ENCODE results near the gene CDC14C.
"Not testable (repeated sequence)": the region's sequence is repeated elsewhere in the genome, so short reads cannot be mapped to it uniquely, and the experiment has no call there.

Gene CDC14C

DNA sequence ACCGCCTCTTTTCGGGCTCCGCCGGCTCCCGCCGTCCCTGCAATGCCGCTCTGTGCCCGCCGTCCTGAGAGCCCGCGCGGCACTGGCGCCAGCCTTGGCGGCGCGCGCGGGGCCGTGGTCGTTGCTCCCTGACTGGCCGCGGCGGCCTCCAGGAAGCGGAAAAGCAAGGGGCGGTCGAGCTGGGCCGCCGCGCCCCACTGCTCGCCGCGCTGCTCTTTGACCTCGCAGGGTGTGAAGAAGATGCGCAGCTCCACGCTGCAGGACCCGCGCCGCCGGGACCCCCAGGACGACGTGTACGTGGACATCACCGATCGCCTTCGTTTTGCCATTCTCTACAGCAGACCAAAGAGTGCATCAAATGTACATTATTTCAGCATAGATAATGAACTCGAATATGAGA is at the start of gene CDC14C:
CDC14C (plus strand) TSS at position 115 of the 400 bp plus-strand sequence; CDS start at position 241, 126 bp downstream.
- no peak for DNase-seq (ENCODE audit: low spot score)

DNA sequence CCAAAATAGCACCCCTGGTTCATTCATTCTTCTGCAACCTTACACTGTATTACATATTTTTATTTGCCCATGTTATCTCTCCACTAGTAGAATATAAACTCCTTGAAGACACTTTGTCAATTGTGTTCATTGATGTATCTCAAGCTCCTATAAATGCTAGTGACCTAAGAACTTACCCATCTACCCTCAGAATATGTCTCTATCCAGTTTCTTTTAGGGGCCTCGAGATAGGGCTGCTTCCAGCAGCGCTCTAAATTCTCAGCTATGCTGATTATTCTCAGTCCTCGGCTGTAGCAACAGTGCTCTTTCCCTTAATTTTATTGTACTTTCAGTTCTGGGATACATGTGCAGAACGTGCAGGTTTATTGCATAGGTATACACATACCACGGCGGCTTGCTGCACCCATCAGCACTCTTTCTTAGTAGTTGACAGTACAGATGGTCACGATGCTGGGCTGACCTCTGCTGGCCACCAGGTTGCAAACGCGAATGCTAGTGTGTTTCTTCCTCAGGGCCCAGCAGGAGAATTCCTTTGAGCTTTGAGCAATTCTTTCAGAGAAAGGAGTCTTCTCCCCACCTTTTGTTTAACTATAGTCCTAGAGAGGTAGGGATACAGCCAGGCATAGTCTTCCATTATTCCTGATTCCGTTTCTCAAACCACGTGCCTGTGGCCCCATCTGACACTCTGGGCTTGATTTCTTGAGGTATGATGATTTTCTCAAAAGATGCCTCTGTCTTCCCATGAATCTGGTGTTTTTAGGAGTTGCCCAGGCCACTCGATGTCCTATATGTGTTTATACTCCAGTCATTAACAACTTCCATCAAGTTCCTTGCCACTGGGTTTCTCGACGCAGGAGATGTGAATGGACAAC is 49.1 kb upstream of the CDC14C start:
- no peak for DNase-seq (ENCODE audit: low spot score)

DNA sequence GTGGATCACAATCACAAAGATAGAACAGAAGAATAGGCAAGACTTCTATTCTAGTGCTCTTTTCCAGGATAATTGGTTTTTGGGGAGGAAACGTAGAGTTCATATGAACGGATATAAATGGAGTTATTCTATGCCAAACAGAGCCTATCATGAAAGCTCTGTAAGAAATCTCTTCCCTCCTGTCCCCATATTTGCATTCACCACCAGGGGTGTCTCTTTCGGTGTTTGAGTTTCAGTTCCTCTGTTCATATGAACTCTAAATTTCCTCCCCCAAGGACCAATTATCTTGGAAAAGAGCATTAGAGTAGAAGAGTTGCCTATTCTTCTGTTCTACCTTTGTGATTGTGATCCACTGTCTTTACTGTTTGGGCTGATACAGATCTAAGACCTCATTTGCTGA is 48.3 kb upstream of the CDC14C start:
- DNase-seq (ENCODE audit: low spot score) = no peak

DNA sequence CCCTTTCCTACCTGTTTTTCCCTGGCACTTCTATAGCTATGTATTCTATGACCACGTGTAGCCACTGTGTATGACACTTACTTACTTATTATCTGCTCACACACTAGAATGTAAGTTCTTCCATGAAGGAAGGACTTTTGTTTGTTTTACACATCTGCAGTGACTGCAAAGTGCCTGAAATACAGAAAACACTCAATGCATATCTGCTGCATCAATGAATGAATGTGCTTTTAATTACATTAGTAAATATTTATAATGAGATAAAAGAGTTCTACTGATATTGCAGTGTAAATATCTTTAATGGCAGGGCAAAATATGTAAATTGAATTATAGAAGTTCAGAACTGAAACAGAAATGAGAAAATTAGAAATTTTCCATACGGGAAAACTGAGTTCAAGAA is 43.5 kb upstream of the CDC14C start:
- DNase-seq (ENCODE audit: low spot score) = no peak

DNA sequence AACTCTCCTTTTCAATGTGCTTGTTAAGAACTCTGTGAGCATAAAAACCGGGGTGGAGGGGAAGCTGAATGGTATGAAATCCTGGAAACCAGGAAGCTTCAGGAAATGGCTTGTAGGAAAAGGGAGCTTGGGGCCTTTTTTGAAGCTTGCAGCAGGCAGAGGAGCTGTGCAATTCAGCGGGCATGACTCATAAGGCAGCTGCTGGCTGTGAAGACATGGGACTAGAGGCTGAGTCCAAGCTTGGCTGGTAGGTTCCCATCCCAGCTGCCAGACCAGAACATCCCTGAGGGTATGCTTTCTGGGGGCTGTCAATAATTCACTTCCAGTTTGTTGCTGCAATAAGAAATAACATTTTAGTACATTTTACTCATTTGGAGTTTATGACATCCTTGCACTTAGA is 36.8 kb upstream of the CDC14C start:
- DNase-seq (ENCODE audit: low spot score) = no peak

DNA sequence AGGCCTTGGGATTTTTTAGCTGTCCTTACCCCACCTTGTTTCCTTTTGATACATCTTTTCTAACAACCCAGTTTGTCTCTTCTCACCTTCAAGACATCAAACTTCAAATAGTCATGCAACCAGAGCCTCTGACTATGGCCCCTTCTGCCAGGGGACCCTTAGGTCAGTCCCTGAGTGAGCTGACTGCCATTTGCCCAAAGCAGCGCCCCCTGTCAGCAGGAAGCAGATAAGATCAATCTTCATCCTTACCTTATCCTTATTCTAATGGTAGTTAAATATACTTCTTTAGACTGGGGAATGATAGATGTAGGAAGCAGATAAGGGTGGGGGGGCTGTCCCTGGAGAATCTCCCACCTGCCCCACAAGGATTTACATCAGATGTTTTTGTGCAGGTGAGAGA is 29.8 kb upstream of the CDC14C start:
- DNase-seq (ENCODE audit: low spot score) = no peak

DNA sequence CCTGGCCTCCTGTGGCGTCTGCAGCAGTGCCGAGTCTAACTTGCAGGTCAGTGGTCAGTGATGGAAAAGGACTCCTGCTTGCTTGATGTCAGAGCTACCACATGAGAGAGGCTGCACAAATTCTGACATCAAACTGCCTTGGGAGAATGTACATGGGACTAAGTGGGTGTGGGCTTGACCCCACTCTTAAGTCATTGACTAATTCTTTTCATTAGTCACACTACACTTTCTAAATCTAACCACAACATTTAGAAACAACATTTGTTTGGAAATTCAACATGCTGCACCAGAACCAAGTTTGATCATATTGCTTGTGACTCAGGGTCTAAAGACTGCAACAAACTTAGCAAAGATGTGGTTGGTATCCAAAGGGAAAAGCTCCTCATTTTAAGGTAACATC is 24.4 kb upstream of the CDC14C start:
- no peak for DNase-seq (ENCODE audit: low spot score)

DNA sequence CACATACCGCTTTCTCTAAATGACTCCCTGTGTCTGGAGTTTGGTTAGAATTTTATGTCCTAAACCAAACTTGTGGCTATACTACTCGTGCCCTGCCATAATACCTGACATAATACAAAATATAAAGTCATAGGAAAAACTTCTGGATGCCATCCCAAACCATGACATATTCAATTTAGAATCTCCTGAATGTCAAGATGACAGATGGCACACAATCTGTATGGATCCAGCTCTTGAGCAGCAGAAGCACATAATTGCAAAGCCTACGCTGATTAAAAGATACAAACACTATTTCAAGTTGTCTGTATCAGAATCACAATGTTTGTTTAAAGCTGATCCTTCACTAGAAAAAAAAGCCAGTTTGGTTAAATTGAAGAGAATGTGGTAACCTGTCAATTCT is 22.4 kb upstream of the CDC14C start:
- DNase-seq (ENCODE audit: low spot score) = no peak

DNA sequence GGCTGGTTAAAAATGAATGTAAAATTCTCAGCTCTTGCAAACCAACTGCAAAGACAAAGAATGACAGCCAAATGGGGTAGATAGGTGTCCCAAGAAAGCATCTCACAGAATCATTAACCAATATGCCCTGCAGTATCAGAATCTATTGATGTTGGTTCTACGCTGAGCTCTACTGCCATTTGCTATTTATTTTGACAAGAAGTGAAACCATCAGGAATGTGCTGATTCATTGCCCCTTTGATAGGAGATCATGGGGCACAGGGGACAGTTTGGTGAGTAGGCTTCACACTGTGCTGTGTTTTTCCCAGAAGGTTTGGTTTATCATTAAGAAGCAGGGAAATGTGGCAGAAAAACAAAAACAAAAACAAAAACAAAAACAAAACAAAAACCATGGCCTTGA is 19.4 kb upstream of the CDC14C start:
- no peak for DNase-seq (ENCODE audit: low spot score)

DNA sequence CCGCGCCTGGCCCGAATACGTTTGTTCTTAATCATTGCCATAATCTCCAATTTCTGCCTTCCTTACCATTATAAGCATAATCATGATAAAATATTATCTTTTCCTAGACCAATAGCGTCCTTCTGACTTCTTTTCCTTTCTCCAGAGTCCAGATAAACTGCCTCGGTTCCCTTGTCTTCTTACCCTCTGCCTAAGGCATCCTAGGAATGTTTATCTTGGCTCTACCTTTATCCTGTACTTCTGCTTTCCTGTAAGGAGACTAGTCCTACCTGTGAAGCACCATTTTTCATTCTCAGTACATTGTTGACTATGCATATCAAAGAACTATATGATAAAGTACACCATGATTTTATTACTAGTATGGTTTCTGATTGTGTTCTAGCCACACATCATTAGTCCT is 18.7 kb upstream of the CDC14C start:
- not testable (repeated sequence) for DNase-seq (ENCODE audit: low spot score)

DNA sequence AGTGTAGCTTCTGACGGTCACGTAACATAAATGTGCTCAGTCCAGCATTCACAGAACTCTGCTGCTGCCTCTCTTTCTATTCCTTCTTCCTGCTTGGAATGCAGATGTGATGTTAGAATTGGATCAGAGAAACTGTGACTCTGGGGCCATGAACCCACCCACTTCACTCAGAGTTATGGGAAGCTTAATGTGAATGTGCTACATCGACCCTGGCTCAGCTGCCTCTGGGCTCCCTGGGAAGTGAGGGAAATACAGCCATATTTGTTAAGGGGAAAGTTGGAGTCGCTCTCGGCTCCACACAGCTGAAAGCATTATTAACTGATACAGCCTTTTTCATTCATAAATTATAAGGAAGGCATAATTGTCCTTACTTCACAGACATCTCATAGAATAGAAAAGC is 14.5 kb upstream of the CDC14C start:
- DNase-seq (ENCODE audit: low spot score) = not testable (repeated sequence)

DNA sequence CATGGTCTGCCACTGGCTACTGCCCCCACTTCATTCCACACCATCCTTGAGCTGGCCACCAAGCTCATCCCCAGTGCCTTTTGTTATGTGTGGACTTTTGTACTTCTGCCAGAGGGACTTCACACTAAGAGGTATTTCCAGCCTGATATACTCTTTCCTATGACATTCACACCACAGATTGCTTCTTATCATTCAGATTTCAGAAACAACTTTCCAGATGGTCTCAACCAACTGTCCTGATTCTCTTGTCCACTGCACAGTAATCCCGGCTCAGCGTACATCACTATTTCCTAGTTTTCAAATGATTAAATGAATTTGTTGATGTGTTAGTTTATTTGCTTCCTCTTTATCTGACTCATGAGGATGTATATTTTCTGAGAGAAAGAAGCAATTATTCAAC is 7.1 kb downstream of the CDC14C start:
- DNase-seq (ENCODE audit: low spot score) = no peak

DNA sequence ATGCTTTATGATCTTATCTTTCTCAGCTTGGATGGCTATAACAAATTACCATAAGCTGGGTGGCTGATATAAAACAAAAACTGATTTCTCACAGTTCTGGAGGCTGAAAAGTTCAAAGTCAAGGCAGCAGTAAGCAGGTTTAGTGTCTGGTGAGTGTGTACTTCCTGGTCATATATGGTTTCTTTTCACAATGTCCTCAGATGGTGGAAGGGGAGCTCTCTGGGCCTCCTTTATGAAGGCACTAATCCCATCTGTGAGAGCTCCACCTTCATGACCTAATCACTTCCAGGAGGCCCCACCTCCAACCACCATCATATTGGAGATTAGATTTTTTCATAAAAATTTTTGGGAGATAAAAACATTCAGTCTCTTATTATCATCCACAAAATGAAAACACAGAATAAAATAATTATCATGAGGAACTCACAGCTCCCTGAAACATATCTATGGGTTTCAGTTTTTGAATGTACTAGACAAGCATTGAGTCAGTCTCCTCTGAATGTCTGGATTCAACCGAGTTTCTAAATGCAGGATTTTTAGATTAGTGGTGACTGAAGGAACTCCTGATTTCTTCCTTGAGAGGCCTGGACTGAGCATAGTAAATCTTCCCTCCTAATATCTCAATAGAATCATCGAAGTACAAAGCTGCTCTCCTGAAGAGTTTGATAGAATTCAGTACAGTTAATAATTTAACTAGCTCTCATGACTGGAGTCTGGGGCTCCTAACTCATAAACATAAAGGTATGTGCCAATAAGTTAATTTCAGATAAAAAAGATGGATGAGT is 8.0 kb downstream of the CDC14C start:
- no peak for DNase-seq (ENCODE audit: low spot score)

DNA sequence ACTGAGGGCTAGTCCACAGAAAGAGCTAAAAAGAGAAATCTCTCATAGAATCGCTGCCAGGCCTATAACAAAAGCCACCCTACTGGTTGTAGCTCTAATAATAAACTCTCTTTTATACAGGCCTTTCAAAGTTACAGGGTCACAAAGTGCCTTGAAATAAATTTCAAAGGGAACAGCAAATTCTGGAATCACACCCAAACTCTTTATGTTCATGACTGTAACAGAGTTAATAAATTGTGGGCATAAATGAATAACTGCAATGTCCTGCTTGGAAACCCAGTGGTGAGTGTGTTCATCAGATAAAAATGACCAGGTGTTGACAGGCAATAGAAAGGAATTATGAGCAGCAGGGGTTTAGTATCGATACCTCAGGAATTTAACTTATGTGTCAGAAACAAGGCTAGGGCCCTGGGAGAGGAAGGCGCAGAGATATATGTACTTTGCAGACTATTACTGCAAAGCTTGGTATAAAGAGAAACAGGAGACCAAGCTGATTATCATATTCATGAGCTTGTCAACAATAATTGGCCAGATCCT is 9.3 kb downstream of the CDC14C start:
- no peak for DNase-seq (ENCODE audit: low spot score)

DNA sequence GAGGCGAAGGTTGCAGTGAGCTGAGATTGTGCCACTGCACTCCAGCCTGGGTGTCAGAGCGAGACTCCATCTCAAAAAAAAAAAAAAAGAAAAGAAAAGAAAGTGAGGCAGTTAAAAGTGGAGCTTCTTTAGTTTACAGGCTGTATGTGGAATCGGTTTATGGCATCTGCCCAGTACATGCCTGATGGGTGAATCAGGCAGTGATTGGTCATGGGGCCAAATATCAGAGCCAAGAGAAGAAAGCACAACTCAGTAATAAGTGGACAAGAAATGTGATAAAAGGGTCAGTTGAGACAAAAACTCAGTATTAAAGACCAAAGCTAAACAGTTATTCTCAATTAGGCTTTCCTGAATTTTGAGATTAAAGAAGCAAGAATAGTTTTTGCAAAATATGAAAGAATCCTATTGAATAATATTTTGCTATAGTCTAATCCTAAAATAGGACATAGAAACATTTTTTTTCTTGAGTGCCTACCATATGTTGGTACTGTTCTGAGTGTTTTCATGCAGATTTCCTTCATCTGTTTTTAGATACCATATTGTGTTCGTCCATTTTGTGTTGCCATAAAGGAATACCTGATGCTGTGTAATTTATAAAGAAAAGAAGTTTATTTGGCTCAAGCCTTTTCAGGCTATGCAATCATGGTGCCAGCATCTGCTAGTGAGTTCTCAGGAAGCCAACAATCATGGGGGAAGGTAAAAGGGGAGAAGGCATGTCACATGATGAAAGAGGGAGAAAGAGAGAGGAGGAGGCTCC is 14.4 kb downstream of the CDC14C start:
- DNase-seq (ENCODE audit: low spot score) = no peak

DNA sequence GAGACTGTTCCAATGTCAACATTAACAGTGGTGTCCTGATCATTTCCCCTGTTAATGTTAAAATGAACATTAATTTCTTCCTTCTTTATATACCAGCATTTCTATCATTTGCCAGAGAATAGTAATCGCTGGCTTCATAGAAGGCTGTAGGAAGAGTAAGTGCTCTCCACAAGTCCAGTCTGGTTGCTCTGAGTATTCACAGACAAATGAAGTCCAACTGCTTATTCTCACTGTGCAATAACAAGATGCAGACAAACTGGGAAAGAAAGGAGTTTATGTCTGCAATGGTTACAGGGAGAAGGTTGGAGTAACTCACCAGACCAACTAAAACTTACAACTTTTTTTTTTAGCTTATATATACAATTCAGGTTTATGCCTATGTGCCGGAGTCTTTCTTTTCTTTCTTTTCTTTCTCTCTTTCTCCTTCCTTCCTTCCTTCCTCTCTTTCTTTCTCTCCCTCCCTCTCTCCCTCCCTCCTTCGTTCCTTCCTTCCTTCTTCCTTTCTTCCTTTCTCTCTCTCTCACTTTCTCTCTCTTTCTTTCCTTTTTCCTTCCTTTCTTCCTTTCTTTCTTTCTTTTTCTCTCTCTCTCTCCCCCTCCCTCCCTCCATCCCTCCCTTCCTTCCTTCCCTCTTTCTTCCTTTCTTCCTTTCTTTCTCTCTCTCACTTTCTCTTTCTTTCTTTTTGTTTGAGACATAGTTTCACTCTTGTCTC is 19.1 kb downstream of the CDC14C start:
- DNase-seq (ENCODE audit: low spot score) = no peak

DNA sequence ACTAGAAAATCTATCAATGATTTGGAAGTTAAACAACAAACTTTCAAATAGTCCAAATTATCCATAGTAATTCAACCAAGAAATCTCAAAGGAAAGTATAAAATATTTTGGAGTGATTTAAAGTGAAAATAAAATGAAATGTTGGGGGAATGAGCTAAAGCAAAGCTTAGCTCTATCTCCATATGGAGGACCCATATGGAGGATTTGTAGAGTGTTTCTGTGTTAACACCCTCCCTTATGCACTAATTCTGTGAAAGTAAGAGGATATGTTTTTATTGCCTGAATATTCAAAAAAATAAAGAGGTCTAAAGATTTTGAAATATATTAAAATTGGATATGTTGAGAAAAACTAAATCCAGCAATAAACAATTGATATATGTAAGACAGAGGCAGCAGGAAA is 31.6 kb downstream of the CDC14C start:
- no peak for DNase-seq (ENCODE audit: low spot score)

DNA sequence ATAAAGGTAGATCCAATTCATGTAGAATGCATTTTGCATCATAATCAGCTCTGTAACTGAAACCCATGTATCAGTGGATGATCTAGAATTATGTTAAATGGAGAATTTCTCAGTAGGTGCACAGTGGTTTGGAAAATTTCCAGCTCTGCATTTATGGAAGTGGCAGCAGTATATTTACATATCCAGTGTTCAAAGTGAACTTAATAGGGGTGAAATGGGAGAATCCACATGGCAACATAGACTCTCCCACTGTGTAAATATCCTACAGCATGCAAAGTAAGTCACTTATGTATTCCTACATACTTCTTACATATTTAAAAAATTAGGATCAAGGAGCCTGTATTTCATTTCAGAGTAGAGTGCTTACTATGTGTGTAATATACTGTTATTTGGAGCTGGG is 35.3 kb downstream of the CDC14C start:
- DNase-seq (ENCODE audit: low spot score) = no peak

DNA sequence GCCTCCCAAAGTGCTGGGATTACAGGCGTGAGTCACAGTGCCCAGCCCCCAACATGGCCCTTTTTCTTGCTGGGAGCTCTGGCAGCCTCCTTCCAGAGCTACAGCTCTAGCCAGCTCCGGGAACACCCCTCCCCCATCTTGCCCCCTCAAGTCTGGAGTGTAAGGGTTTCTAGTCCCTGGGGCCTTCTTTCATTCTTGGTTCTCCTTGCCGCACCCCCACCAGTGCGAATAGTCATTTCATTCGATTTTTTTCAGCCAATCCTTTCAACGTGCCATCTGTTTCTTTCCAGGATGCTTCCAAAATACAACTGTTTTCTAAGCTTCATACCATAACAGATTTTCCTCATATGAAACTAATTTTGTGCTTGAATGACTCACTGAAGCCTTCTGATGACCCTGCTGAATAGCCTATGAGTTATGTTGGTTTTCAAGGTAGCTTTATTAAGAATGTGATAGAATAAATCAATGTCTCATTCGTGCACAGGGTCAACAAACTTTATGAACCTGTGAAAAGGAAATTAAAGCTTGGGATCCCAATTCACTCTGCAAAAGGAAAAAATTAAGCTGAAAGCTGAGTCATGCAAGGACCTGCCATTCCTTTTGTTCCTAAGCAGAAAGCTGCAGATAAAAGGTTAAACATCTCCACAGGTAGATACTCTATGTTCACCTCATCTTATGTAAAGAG is 38.6 kb downstream of the CDC14C start:
- DNase-seq (ENCODE audit: low spot score) = no peak

DNA sequence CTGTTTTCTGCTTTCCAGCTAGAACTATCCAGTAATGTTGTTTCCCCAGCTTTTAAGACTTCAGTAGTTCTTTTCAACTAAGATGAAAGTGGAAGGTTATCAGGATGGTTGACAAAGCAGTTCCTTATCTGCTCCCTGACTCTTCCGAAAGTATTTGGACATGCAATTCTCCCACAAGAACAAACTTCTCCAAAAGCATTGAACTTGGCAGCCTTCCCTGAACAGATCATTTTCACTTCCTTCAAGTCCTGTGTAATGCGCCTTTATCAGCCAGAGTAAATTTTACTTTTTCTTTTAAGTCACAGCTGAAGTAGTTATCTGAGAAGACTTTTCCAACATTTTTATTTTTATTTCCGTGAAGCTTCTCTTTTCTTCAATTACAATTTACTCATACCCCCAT is 39.7 kb downstream of the CDC14C start:
- no peak for DNase-seq (ENCODE audit: low spot score)

DNA sequence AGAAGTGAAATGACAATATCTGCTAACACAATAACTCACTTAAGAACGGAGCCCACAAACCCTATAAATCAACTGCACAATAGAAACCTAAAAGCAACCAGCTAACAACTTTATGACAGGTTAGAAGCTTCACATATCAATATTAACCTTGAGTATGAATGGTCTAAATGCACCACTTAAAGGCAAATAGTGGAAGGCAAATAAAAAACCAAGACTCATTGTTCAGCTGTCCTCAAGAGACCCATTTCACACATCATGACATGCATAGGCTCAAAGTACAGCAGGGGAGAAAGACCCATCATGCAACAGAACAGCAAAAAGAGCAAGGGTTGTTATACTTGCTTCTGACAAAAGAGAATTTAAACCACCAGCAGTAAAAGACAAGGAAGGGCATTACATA is 46.8 kb downstream of the CDC14C start:
- no peak for DNase-seq (ENCODE audit: low spot score)
